Esophagus squamous epithelium (tissue), 5 donors: ENCODE data around the gene SLC13A1. TPM values are rescaled to one million over a fixed set of nuclear protein-coding genes. Genes with fewer than 3 reads are reported as not detected.

Experiments used
- DNase-seq: peaks from one replicate; lab custom pipeline; 2025; lab: John Stamatoyannopoulos, UW
- H3K27ac ChIP-seq, 4 donors: fragments of 200-600 bp; sonication (generic); one replicate each; pipeline ENCODE4 v1.5.1; 2016 to 2019; ENCODE audit warnings: mild to moderate bottlenecking in 1 of 4
- H3K27me3 ChIP-seq, 4 donors: fragments of 200-600 bp; sonication (generic); 1 replicate in 3 of 4; 2 replicates in 1 of 4; pipeline versions ENCODE4 v1.5.1 to v1.6.0; 2017 to 2021; ENCODE audit warnings: antibody characterized with exemption in 1 of 4
- H3K36me3 ChIP-seq, 3 donors: fragments of 200-600 bp; sonication (generic); one replicate each; pipeline ENCODE4 v1.5.1; 2016 to 2019
- H3K4me1 ChIP-seq, 3 donors: fragments of 200-600 bp; sonication (generic); one replicate each; pipeline ENCODE4 v1.5.1; 2017 to 2019
- H3K4me3 ChIP-seq, 4 donors: fragments of 200-600 bp; sonication (generic); 1 replicate in 3 of 4; 2 replicates in 1 of 4; pipeline ENCODE4 v1.5.1; 2016 to 2019; ENCODE audit warnings: mild to moderate bottlenecking in 2 of 4, moderate library complexity in 1 of 4
- H3K9me3 ChIP-seq, 3 donors: fragments of 200-600 bp; sonication (generic); one replicate each; pipeline ENCODE4 v1.5.1; 2016 to 2019
- POLR2A ChIP-seq, 4 donors: fragments of 450-650 bp; IDR thresholded peaks; one replicate each; pipeline ENCODE4 v1.6.1; 2017; ENCODE audit warnings: antibody characterized with exemption in 4 of 4, mild to moderate bottlenecking in 4 of 4, moderate library complexity in 3 of 4
- WGBS, 2 donors: methylation state at CpG; one replicate each; pipeline ENCODE4 v1.1.5; 2018; 5-methylcytosine and 5-hydroxymethylcytosine counted together
- intact Hi-C: fragments of 100-400 bp; cut with DNase I; formaldehyde crosslinking; loops from one replicate; pipeline ENCODE4 v1.15.0; 2022
- total RNA-seq, 4 donors: library from RNA; depleted of rRNA; stranded (reverse); fragments of >200 nt; gene quantifications; one replicate each; pipeline ENCODE4 v1.1.0, GENCODE V29; 2016
- TF ChIP-seq, protein P1 (sequence below), 6 experiments: fragments of 450-650 bp in 4 of 6; fragments of 200-600 bp in 2 of 6; sonication (generic) in 2 of 6; IDR thresholded peaks; one replicate each; pipeline ENCODE4 v1.5.1; 2016 to 2019; ENCODE audit warnings: antibody characterized with exemption in 6 of 6, mild to moderate bottlenecking in 4 of 6, moderate library complexity in 4 of 6
- donor health status: DM: yes; HTN: yes; CAD: no.

SLC13A1 gene
- total RNA-seq, 4 donors from 2014 or later = not detected

DNA sequence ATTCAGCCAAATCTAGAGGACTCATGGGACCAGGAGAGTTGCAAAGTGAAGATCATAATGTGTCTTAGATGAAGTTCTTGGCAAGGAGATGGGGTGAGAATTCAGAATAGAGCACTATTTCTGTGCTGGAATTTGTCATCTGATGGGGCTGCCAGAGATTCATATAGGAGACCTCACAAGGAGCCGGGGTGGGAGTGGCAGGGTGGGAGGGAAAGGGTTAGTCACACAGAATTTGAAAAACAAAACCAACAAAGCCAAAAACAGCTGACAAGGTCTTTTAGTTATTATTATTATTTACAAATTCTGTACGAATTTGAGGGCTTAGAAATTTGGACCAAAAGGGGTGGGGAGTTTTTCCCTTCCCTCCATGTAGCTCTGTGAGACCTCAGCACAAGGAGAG, 1.7 kb downstream of the SLC13A1 start:
- Histone ChIP-seq H3K36me3 (no peaks in the 10 kb centered on the region), H3K4me3 (no peak overlapping the region), H3K27me3 (no peaks in the 10 kb centered on the region), H3K9me3 (no peaks in the 10 kb centered on the region), H3K4me1 (no peaks in the 10 kb centered on the region), H3K27ac (no peak overlapping the region)
- DNase-seq = no peak
- intact Hi-C loops = no loop called here
- TF ChIP-seq, protein P1, sequence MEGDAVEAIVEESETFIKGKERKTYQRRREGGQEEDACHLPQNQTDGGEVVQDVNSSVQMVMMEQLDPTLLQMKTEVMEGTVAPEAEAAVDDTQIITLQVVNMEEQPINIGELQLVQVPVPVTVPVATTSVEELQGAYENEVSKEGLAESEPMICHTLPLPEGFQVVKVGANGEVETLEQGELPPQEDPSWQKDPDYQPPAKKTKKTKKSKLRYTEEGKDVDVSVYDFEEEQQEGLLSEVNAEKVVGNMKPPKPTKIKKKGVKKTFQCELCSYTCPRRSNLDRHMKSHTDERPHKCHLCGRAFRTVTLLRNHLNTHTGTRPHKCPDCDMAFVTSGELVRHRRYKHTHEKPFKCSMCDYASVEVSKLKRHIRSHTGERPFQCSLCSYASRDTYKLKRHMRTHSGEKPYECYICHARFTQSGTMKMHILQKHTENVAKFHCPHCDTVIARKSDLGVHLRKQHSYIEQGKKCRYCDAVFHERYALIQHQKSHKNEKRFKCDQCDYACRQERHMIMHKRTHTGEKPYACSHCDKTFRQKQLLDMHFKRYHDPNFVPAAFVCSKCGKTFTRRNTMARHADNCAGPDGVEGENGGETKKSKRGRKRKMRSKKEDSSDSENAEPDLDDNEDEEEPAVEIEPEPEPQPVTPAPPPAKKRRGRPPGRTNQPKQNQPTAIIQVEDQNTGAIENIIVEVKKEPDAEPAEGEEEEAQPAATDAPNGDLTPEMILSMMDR (IDR thresholded peaks at IDR 0.05) = no peak
- no peak for TF ChIP-seq POLR2A (IDR thresholded peaks at IDR 0.05)
- WGBS, 2 donors = 33 to 44% methylated on average over 2 of the region's 2 CpGs

DNA sequence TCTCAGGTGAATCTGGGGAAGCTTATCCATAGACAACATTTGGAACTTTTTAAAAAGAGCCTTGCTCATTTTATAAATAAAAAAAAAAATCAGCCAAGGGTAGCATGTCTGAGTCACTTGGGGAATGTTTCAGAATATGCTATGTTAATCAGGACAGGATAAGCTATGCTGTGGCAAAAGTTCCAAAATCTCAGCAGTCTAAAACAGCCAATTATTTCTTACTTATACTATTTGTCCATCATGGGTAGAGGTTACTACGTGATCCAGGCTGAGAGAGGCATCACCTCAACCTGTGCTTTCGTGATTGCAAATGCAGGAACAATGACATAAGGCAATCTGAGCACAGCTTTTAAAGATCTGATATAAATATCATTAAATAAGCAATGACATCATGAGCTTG, 6.5 kb downstream of the SLC13A1 start:
- Histone ChIP-seq H3K36me3 (no peaks in the 10 kb centered on the region), H3K9me3 (no peaks in the 10 kb centered on the region), H3K4me1 (no peaks in the 10 kb centered on the region), H3K27ac (no peak overlapping the region), H3K4me3 (no peak overlapping the region), H3K27me3 (no peaks in the 10 kb centered on the region)
- 48 to 64% methylated on average over 2 of the region's 2 CpGs for WGBS, 2 donors
- intact Hi-C loops = no loop called here
- DNase-seq = no peak
- TF ChIP-seq, protein P1 (IDR thresholded peaks at IDR 0.05) = no peak
- TF ChIP-seq POLR2A (IDR thresholded peaks at IDR 0.05) = no peak

DNA sequence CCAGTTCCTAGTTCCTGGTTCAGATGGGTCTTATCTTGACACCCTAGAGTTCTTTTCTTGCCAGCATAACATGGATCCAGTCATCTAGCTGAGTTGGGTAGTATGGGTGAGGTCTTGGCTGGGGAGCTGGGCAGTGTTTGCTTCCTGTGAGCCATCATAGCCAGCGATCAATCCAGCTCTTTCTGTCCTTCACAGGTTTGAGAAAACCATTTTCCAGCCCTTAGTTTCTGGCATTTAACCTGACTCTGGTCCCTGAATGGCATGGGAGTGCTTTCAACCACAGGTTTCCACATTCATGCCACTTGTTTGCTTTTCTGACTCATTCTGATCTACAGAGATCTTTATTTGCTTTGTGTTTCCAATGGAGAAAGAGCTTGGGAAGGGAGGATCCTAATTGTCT, 8.6 kb downstream of the SLC13A1 start:
- no peak overlapping the region for H3K27ac ChIP-seq
- no peak overlapping the region for H3K4me3 ChIP-seq
- TF ChIP-seq, protein P1 (IDR thresholded peaks at IDR 0.05) = no peak
- no peak for TF ChIP-seq POLR2A (IDR thresholded peaks at IDR 0.05)
- no peak for DNase-seq
- 36 to 56% methylated on average over 1 of the region's 1 CpG for WGBS, 2 donors
- no peaks in the 10 kb centered on the region for H3K4me1 ChIP-seq
- intact Hi-C loops = no loop called here
- H3K36me3 ChIP-seq = no peaks in the 10 kb centered on the region
- H3K27me3 ChIP-seq = no peaks in the 10 kb centered on the region
- no peaks in the 10 kb centered on the region for H3K9me3 ChIP-seq

DNA sequence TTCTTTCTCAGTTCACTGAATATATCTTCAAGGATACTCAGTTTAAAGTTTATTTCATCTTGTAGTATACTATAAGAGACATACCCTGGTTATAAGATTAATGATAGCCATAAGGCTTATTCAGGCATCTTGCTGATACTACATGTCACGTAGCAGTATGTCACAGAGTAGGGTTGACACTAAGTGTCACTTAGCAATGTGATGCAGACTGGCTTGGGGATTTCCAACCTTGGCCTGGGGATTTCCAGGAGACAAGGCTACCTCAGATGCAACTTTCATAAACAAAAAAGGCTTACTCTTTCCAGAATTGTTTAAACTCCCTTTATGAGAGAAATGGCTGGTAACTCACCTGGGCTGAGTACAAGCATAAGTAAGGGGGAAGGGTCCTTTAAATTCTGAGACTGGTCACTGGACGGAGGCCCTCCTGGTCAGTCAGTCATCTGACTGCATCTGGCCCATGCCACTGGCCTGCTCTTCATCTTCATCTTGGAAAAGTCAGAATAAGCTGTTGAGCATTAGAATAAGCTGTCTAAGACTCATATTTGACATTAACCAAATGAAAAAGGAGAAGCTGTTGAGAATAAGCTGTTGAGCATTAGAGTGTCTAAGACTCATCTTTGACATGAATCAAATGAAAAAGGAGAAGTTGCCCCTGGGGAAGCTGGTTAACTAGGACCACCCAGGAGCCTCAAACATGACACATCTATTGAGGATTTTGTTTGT, 9.5 kb downstream of the SLC13A1 start:
- Histone ChIP-seq H3K4me3 (no peak overlapping the region), H3K27me3 (no peaks in the 10 kb centered on the region), H3K27ac (no peak overlapping the region), H3K9me3 (peaks cover 0 to 7% (median 0%) of the 10 kb centered on the region in 3 donors), H3K4me1 (no peaks in the 10 kb centered on the region), H3K36me3 (no peaks in the 10 kb centered on the region)
- WGBS, 2 donors = 50 to 72% methylated on average over 2 of the region's 2 CpGs
- no peak for DNase-seq
- TF ChIP-seq, protein P1 (IDR thresholded peaks at IDR 0.05) = no peak
- TF ChIP-seq POLR2A (IDR thresholded peaks at IDR 0.05) = no peak
- intact Hi-C loops = no loop called here

DNA sequence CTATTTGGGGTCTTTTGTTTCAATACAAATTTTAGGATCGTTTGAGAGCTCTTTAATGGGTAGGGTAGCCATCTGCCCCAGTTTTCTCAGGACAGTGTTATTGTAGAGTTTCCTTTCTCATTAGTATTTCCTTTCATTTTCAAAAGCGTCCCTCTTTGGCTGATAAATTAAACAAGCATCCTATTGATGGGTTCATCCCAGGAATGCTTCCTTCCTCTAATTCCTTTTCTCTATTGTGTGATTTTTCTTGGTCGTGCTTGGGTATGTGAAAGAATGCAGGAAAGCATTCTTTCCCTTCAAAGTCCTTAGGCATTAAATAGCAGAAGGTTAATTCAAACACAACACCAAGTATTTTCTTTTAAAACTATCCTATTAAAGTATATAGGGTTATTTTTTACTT, 14.0 kb downstream of the SLC13A1 start:
- no peak overlapping the region for H3K27ac ChIP-seq
- H3K4me3 ChIP-seq = no peak overlapping the region
- 35 to 48% methylated on average over 3 of the region's 3 CpGs for WGBS, 2 donors
- no peak for TF ChIP-seq POLR2A (IDR thresholded peaks at IDR 0.05)
- TF ChIP-seq, protein P1 (IDR thresholded peaks at IDR 0.05) = no peak
- H3K9me3 ChIP-seq = peaks cover 0 to 9% (median 0%) of the 10 kb centered on the region in 3 donors
- no peak for DNase-seq
- no peaks in the 10 kb centered on the region for H3K36me3 ChIP-seq
- no peaks in the 10 kb centered on the region for H3K4me1 ChIP-seq
- intact Hi-C loops = no loop called here
- H3K27me3 ChIP-seq = no peaks in the 10 kb centered on the region
